K562 (cell line): ENCODE data around the gene PLEKHN1. TPM values are rescaled to one million over a fixed set of nuclear protein-coding genes. Genes with fewer than 3 reads are reported as not detected.

ENCODE experiments used
- AFF1 ChIP-seq, 2 experiments: fragments of 450-650 bp; IDR thresholded peaks; 2 replicates each; pipeline ENCODE4 v1.6.1; 2018; ENCODE audit warnings: mild to moderate bottlenecking in 2 of 2, low read depth in 1 of 2; ENCODE audit not compliant: partially characterized antibody in 2 of 2
- CAMTA2 ChIP-seq: fragments of 250-450 bp; sonication (Bioruptor Pico); conservative IDR thresholded peaks from 2 replicates; pipeline ENCODE4 v1.5.1; 2022
- CHD4 ChIP-seq: fragments of 200-600 bp; sonication (generic); IDR thresholded peaks from 3 replicates; pipeline ENCODE4 v1.6.1; 2012; ENCODE audit warnings: low read depth, mild to moderate bottlenecking, mixed read lengths, low read length, inconsistent platforms; ENCODE audit not compliant: insufficient read depth, insufficient replicate concordance, poor library complexity, severe bottlenecking
- CREM ChIP-seq: IDR thresholded peaks from 2 replicates; pipeline ENCODE4 v1.6.1; 2014; ENCODE audit warnings: antibody characterized with exemption, low read depth
- CUX1 ChIP-seq: fragments of 200-800 bp; sonication (Bioruptor generic); IDR thresholded peaks from 2 replicates; pipeline ENCODE4 v1.6.1; 2016; ENCODE audit warnings: missing genetic modification characterization, missing compliant biosample characterization
- KDM1A ChIP-seq, 2 experiments: fragments of 450-650 bp; IDR thresholded peaks; 2 replicates each; pipeline ENCODE4 v1.6.1; 2016; ENCODE audit warnings: mild to moderate bottlenecking in 2 of 2
- RCOR1 ChIP-seq, 2 experiments: IDR thresholded peaks; 2 replicates each; pipeline ENCODE4 v1.6.1; 2012; ENCODE audit warnings: low read depth in 2 of 2, low read length in 2 of 2, borderline replicate concordance in 1 of 2, improper control_type of control experiment in 1 of 2
- VEZF1 ChIP-seq: fragments of 200-800 bp; sonication (Bioruptor generic); IDR thresholded peaks from 2 replicates; pipeline ENCODE4 v1.6.1; 2017; ENCODE audit warnings: missing genetic modification characterization, missing compliant biosample characterization
- ZBTB11 ChIP-seq, 3 experiments: fragments of 200-800 bp in 1 of 3; fragments of 250-450 bp in 1 of 3; fragments of 450-650 bp in 1 of 3; sonication (Bioruptor Pico) in 1 of 3; sonication (Bioruptor generic) in 1 of 3; formaldehyde crosslinking in 1 of 3; IDR thresholded peaks; 2 replicates each; pipeline versions ENCODE4 v1.6.1 to v1.8.0; 2016 to 2022; ENCODE audit warnings: mild to moderate bottlenecking in 2 of 3, missing genetic modification characterization in 2 of 3, missing compliant biosample characterization in 1 of 3, moderate library complexity in 1 of 3
- ZFPM2 ChIP-seq: fragments of 250-450 bp; sonication (Bioruptor Pico); IDR thresholded peaks from 2 replicates; pipeline ENCODE4 v1.5.1; 2022; ENCODE audit warnings: mild to moderate bottlenecking
- polyA plus RNA-seq, 8 experiments: library from polyadenylated mRNA; depleted of rRNA in 4 of 8; stranded (reverse) in 5 of 8; unstranded in 3 of 8; fragments of >200 nt; fragmentation: Nextera tagmentation in 2 of 8; fragmentation: Illumina TruSeq in 1 of 8; extraction: Ambion mirVana in 2 of 8; extraction: Trizol in 1 of 8; gene quantifications; 2 replicates each; pipeline versions ENCODE4 v1.2.1 to v1.2.3, GENCODE V29; 2011 to 2014; ENCODE audit warnings: inconsistent platforms in 1 of 8, missing spikeins in 1 of 8
- total RNA-seq, 7 experiments: library from RNA; depleted of rRNA in 6 of 7; stranded (reverse); fragments of >200 nt in 6 of 7; fragmentation: Illumina TruSeq in 2 of 7; extraction: Trizol in 2 of 7; gene quantifications; 2 replicates each; pipeline versions ENCODE4 v1.2.1 to v1.2.3, GENCODE V29; 2011 to 2021; ENCODE audit warnings: low replicate concordance in 1 of 7

The PLEKHN1 gene
- total and polyA plus RNA-seq, 9 of the 15 experiments (the other 6 are each of a cell fraction or from before 2014, with no cell fraction given) = 0.07 to 1.5 (median 0.13) TPM; not detected in 2

- TF ChIP-seq CHD4 (peak; percentile 33), RCOR1 (IDR thresholded peaks at IDR 0.05; ENCODE audit: borderline replicate concordance in 1 of 2, low read depth in 2 of 2, low read length in 2 of 2) (peak in 1 of 2 experiments; percentile 21; a peak in 1 of 4 replicates), CUX1 (CRISPR knock-in tag) (no peak), ZFPM2 (CRISPR knock-in tag) (no peak), KDM1A (IDR thresholded peaks at IDR 0.05) (no peak), ZBTB11 (CRISPR knock-in tag; IDR thresholded peaks at IDR 0.05) (0 out of 6 replicates have a peak, but pooled peaks of 1 of the 3 experiments have one; percentile 38), CREM (peak; percentile 15; the same call in 1 of the 2 replicates), AFF1 (IDR thresholded peaks at IDR 0.05; ENCODE audit: low read depth in 1 of 2, partially characterized antibody in 2 of 2) (no peak), VEZF1 (CRISPR knock-in tag) (peak; percentile 100), CAMTA2 (CRISPR knock-in tag) (no peak)
Measured at GRCh38 chr1:940107-941014, 25.9 kb upstream of the PLEKHN1 start (continued).
